ENCODE data around the gene CIDEC.
A peak's percentile ranks its signal among the peaks of the same experiment; 100 is the strongest.
"Not testable (repeated sequence)": the region's sequence is repeated elsewhere in the genome, so short reads cannot be mapped to it uniquely, and the experiment has no call there.

The CIDEC gene

GRCh38 chr3:9870978-9871377 lies 9.1 kb downstream of the CIDEC start:
- no peak for DNase-seq (ENCODE audit: low read depth)
- H3K4me3 ChIP-seq (ENCODE audit: low read length): no peak overlapping the region
- no peak for TF ChIP-seq CTCF (conservative IDR thresholded peaks at IDR 0.05; ENCODE audit: low read depth, low read length)

- no peak for DNase-seq (ENCODE audit: low read depth)
- no peak for TF ChIP-seq CTCF (conservative IDR thresholded peaks at IDR 0.05; ENCODE audit: low read depth, low read length)
- H3K4me3 ChIP-seq (ENCODE audit: low read length): no peak overlapping the region
These were observed 10.1 kb downstream of the CIDEC start for GRCh38 chr3:9869955-9870354.

- no peak for DNase-seq (ENCODE audit: low read depth)
- no peak for TF ChIP-seq CTCF (conservative IDR thresholded peaks at IDR 0.05; ENCODE audit: low read depth, low read length)
- no peak overlapping the region for H3K4me3 ChIP-seq (ENCODE audit: low read length)
These were observed 12.9 kb downstream of the CIDEC start for GRCh38 chr3:9867106-9867505.

GRCh38 chr3:9866639-9867038 lies 13.4 kb downstream of the CIDEC start:
- H3K4me3 ChIP-seq (ENCODE audit: low read length): no peak overlapping the region
- TF ChIP-seq CTCF (conservative IDR thresholded peaks at IDR 0.05; ENCODE audit: low read depth, low read length): no peak
- DNase-seq (ENCODE audit: low read depth): no peak

- DNase-seq (ENCODE audit: low read depth); H3K4me3 ChIP-seq (ENCODE audit: low read length): not testable (repeated sequence)
These were observed 14.9 kb downstream of the CIDEC start for GRCh38 chr3:9865125-9865637.

GRCh38 chr3:9864200-9864927 lies 15.7 kb downstream of the CIDEC start:
- H3K4me3 ChIP-seq (ENCODE audit: low read length): no peak overlapping the region
- no peak for TF ChIP-seq CTCF (conservative IDR thresholded peaks at IDR 0.05; ENCODE audit: low read depth, low read length)
- DNase-seq (ENCODE audit: low read depth): peak; percentile 64

- DNase-seq (ENCODE audit: low read depth): no peak
- no peak overlapping the region for H3K4me3 ChIP-seq (ENCODE audit: low read length)
- TF ChIP-seq CTCF (conservative IDR thresholded peaks at IDR 0.05; ENCODE audit: low read depth, low read length): no peak
These were observed 16.8 kb downstream of the CIDEC start for GRCh38 chr3:9863058-9863772.

Data from retinal pigment epithelial cell (primary cell).